ENCODE data around the gene ARMC7. TPM values are rescaled to one million over a fixed set of nuclear protein-coding genes. Genes with fewer than 3 reads are reported as not detected.
"Not testable (repeated sequence)": the region's sequence is repeated elsewhere in the genome, so short reads cannot be mapped to it uniquely, and the experiment has no call there.

Gene ARMC7
- total and polyA plus RNA-seq, 10 of the 15 experiments (the other 5 are each of a cell fraction or from before 2014, with no cell fraction given), result 1.5 to 19.8 (median 6.3) TPM

DNA sequence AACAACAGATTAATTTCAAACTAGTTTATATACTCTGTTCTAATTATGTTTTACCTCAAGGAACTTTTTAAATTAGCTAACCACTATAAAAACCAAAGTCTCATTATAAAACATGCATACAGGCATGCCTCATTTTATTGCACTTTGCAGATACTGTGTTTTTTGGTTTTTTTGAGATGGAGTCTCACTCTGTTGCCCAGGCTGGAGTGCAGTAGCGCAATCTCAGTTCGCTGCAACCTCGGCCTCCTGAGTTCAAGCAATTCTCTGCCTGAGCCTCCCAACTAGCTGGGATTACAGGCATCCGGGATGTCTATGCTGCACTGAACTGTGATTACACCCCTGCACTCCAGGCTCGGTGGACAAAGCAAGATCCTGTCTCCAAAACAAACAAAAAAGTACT, 53.3 kb downstream of the ARMC7 start (continued):
- TF ChIP-seq TBL1XR1 (IDR thresholded peaks at IDR 0.05; ENCODE audit: low read depth, low read length) (no peak), IRF5 (IDR thresholded peaks at IDR 0.05; ENCODE audit: borderline replicate concordance) (no peak), MEF2A (IDR thresholded peaks at IDR 0.05; ENCODE audit: insufficient read depth, low read depth, low read length) (no peak)

GRCh38 chr17:75164606-75165005, 54.8 kb downstream of the ARMC7 start:
- in situ Hi-C loops (cut with MboI); intact Hi-C loops (cut with micrococcal nuclease; ENCODE audit: unreplicated experiment); H2AFZ ChIP-seq (ENCODE audit: control insufficient read depth, low read depth, low read length); ATAC-seq; H3K4me3 ChIP-seq; H4K20me1 ChIP-seq (ENCODE audit: control insufficient read depth, insufficient read depth); H3K9ac ChIP-seq (ENCODE audit: control insufficient read depth, insufficient read depth, low read length); DNase-seq (ENCODE audit: low read depth, low spot score); FAIRE-seq; H3K79me2 ChIP-seq (ENCODE audit: control insufficient read depth, insufficient read depth, low read length); H3K36me3 ChIP-seq (ENCODE audit: control insufficient read depth in 2 of 2, insufficient read depth in 2 of 2, low read length in 1 of 2); H3K9me3 ChIP-seq (replicated peaks; ENCODE audit: control insufficient read depth, insufficient read depth, low read length); H3K4me2 ChIP-seq (ENCODE audit: control insufficient read depth, insufficient read depth); H3K27me3 ChIP-seq (replicated peaks in 1 of 2; ENCODE audit: control insufficient read depth in 2 of 2, insufficient read depth in 2 of 2, low read length in 1 of 2); RAD21 ChIA-PET (ENCODE audit: unreplicated experiment); BruUV-seq (replicated peaks); H3K27ac ChIP-seq (ENCODE audit: control insufficient read depth, insufficient read depth); H3K4me1 ChIP-seq (ENCODE audit: control insufficient read depth, insufficient read depth, low read length): not testable (repeated sequence)
- WGBS (ENCODE audit: insufficient coverage, insufficient replicate concordance, low lambda C conversion rate, missing lambda C conversion rate), result 99% methylated on average over 15 of the region's 15 CpGs
- ChIA-PET CTCF (interaction anchor here (0.9 to 1.0 kb wide), 2 partner anchors 37 to 203 kb away, joined by 3 to 5 read pairs; no protein-coding TSS in a partner anchor), POLR2A (interaction anchor here (0.6 kb wide), 1 partner anchor 125 kb away, joined by 4 read pairs; no protein-coding TSS in a partner anchor), SMC1A (ENCODE audit: uncharacterized antibody, unreplicated experiment) (interaction anchor here (0.7 to 1.0 kb wide), 2 partner anchors 61 to 352 kb away, joined by 3 read pairs; partner anchors contain the start of gene TSEN54)

All from GM12878 (cell line).